SW 1271 (cell line): ENCODE data around the gene SIGLEC12.
"Not testable (repeated sequence)": the region's sequence is repeated elsewhere in the genome, so short reads cannot be mapped to it uniquely, and the experiment has no call there.

Source experiments
- DNase-seq, 2 experiments: peaks; one replicate each; lab custom pipeline; 2025; lab: John Stamatoyannopoulos, UW

Gene SIGLEC12

GRCh38 chr19:51480590-51480989, 21.0 kb downstream of the SIGLEC12 start:
- DNase-seq, result no peak

DNA sequence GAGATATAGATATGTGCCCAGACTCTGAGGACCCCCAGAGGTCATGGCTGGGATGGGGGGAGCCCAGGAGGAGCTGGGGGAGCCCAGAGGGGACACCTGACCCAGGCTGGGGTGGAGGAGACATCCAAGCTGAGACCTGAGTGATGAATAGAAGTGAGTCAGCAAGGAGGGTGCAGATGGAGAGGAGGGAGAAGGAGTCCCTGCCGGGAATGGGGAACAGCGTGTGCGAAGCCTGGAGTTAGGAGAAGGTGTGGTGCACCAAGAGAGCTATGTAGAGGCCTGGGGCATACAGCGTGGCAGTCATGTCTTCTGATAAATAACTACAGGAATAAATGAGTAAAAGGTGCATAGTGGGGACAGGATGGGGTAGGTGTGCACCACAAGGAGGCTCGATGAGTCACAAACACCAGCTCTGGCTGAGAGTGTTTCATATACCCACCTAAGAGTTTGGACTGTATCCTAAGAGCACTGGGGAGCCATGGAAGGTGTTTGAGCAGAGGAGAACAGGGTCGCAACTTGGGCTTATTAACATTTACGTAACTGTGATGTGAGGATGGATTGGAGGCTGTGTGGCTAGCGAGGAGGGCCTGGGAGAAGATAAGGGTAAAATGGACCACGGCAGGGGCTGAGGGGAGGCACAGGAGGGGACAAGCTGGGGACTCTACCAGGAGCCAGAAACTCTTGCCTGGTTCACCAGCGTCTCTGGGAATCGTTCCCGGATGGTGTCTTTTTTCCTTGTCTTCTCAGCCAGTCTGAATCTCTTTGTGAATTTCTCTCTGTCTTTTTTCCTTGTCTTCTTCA, 21.9 kb downstream of the SIGLEC12 start:
- no peak for DNase-seq

DNA sequence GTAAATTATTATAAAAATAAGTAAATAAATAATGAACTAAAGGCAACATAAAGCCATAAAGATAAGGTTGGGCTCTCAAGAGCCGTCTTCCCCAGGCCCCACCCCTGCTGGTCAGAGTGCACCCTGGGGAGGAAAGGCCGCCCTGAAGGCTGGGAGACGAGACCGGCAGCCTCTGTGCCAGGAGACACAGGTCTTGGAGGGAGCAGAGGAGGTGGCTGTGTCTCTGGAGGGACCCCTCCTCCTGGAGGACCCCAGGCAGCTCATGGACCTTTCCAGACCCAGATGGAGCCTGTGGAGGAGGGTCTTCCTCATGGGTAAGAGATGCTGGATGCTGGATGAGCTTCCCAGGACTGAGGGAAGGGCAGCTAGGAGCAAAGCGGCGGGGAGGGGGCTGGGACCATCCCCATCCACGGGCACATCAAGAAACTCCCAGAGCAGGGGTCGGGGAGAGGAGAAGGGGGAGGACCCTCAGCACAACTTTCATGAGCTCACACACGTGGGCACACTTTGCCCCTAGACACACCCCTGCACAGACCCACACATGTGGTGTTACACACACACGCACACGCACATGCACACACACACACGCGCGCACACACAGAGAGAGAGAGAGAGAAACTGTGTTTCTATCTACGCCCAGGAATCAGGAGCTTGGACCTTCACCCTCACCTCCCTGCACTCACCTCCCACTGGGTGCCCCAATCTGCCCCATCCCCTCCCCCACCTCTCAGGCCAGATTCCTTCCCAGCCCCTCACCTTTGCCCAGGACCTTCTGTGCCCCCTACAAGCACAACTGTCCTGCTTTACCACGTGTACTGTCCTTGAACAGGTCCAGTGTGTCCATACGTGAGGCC, 23.0 kb downstream of the SIGLEC12 start, which contains the start of gene CEACAM18:
Gene CEACAM18 (plus strand): TSS at position 159 of the 854 bp plus-strand sequence.
- no peak for DNase-seq

GRCh38 chr19:51477344-51477743, 24.3 kb downstream of the SIGLEC12 start:
- DNase-seq, result no peak

- DNase-seq, result no peak
Measured at GRCh38 chr19:51476164-51476563, 25.4 kb downstream of the SIGLEC12 start.

GRCh38 chr19:51473009-51473707, 28.4 kb downstream of the SIGLEC12 start:
- DNase-seq, result peak in 1 of 2 experiments; percentile 24

- DNase-seq, result no peak
Measured at GRCh38 chr19:51472607-51473006, 29.0 kb downstream of the SIGLEC12 start.

DNA sequence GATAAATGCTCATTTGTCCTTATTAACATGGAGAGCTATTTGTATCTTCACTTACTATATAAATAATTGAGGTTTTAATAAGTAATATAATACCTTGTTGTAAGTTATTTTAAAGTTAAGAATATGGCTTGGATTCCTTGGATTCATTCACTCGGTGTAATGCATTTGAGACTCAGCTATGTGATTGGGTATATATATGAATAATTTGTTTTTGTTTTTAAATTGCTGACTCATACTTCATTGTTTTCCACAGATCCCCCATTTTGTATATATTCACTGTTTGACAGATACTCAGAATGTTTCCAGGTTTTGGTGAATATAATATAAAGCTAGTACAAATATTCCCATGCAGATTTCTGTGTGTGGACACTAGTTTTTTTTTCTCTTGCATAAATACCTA, 30.1 kb downstream of the SIGLEC12 start:
- no peak for DNase-seq

- no peak for DNase-seq
Measured at GRCh38 chr19:51470966-51471365, 30.6 kb downstream of the SIGLEC12 start.

- DNase-seq, result no peak
Measured at GRCh38 chr19:51469629-51470028, 32.0 kb downstream of the SIGLEC12 start.

DNA sequence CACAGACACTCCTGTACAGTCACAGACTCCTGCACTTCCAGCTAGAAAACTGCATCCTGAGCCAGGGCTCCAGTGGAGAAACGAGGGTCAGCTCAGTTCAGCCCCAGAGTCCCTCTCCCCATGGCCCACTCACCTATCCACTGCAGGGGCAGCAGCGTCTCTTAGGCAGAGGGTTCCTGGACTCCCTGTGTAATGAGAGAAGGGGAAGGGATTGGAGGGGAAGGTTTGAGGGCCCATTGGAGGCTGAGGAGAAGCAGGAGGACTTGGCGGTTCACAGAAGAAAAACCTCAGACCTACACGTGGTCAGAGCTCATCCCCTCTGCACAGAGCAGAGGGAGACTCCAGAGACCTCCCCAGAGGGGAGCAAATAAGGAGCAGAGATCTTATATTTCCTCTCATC, 32.4 kb downstream of the SIGLEC12 start:
- DNase-seq, result no peak

DNA sequence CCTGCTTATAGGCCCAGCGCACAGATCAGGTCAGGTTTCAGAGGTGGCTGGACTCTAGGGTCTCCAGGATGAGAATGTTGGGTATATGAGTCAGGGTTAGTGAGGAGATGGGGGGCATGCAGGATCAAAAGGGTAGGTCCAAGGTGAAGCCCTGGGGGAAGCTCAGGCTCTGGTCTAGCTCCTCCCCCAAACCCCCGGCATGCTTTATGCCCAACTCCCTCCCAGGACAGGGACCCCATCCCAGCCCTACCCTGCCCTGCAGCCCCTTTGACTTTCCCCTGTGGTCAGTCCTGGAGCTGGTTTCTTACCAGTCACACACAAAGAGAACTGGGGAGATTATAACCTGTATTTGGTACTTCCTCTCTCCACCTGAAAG, 33.1 kb downstream of the SIGLEC12 start:
- DNase-seq, result no peak

- DNase-seq, result no peak
Measured at GRCh38 chr19:51467864-51468544, 33.6 kb downstream of the SIGLEC12 start.

DNA sequence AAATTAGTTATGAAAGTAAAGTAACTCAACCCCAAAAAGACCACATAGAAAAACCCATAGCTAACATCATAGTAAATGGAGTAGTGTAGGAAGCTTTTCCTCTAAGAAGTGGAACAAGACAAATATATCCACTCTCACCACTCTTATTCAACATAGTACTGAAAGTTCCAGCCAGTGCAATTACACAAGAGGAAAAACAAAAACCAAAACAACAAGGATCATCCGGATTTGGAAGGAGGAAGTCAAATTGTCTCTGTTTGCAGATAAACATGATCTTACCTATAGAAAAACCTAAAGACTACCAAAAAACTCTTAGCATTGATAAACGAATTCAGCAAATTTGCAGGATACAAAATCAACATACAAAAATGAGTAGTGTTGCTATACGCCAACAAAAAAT, 34.9 kb downstream of the SIGLEC12 start:
- no peak for DNase-seq

GRCh38 chr19:51463976-51464581, 37.5 kb downstream of the SIGLEC12 start:
- not testable (repeated sequence) for DNase-seq

DNA sequence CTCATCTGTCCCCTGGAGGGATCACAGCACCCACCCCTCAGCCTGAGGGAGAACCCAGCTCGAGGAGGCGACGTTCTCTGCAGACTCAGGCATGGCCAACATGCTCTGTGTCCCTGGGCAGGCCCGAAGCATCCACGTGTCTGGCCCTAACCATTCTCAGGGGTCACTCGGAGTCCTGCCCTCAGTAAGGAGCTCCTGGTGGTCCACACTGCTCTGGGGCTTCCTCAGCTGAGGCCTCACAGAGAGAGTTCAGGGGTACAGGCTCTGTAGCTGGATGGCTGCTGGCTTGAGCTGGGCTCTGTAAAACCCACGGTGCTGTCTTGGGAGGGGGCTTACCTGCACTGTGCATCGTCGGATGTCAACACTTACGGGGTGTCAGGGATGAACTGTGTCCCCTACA, 38.9 kb downstream of the SIGLEC12 start:
- DNase-seq, result no peak

DNA sequence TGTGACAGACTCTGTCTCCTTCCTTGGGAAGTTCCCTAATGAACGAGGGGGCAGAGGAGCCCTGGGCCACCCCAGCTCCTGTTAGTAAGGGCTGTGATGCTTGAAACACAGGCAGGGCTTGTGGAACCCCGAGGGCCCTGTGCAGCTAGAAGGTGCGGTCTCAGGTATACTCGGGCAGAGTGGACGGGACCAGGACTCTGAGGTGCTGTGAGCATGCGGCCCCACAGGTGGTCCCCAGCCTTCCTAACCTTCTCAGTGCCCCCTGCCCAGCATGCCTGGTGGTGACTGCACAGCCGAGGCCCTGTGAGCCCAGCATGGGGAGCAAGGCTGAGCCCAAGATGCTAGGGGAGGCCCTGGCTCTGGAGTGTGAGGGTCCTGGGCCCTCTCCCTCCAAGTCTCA, 39.3 kb downstream of the SIGLEC12 start:
- no peak for DNase-seq

DNA sequence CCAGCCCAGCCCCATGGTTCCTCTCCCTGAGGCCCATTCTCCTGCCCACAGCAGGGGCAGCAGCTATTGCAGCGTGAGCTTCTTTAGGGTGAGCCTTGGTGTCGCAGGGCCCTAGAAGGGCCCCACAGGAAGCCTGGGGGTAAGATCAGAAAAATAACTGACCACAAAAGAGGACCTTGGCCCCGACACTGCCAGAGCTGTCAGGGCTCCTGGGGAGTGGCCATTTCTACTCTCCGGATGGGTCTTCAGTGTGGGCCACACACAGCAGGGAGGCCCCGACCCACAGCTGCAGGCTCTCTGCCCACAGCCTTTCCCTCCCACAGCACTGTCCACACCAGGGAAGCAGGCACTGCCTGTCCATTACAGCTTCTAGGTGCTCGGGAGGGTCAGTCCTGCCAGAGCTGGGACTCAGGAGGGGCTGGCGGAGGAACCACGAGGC, 39.9 kb downstream of the SIGLEC12 start:
- DNase-seq, result no peak

DNA sequence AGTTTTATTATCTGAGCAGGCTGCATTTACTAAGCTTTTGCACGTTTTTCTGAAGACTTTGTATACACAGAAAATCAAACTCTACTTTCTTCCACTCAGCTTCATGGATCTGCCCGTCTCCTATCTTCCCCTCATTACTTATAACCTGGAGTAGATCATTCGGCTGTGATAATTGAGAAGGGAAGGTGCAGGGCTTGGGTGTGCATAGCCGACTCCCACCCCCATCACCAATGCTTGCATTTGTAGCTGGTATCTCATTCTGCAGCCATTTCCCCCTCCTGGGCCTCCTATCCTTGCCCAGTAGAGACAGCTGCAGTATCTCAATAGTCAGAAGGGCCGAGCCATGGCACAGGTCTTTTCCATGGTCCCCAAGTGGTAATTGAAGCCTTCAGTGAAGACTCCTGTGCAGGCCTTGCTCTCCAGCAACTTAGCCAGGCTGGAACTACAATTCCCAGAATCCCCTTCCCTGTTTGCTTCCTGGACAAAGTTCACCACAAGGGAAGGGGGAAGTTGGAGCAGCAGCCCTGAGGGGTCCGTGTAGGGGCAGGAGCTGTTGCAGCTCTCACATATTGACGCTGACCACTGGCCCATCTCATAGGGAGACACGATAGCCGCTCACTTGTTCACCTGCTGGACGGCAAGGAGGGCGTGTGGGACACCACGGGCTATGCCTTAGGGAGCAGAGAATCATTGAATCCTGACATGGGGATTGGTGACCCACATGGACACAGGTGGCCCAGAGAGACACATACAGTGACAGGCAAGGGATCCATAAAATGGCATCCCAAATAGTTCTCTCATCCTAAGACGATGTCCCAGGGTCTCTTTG, 41.2 kb downstream of the SIGLEC12 start:
- DNase-seq, result no peak

- DNase-seq, result no peak
Measured at GRCh38 chr19:51458899-51459505, 42.6 kb downstream of the SIGLEC12 start.
